ENCODE results near the gene SH3PXD2A. TPM values are rescaled to one million over a fixed set of nuclear protein-coding genes. Genes with fewer than 3 reads are reported as not detected.

The SH3PXD2A gene
- total RNA-seq, 1 experiment from 2014 or later = 4.5 TPM

DNA sequence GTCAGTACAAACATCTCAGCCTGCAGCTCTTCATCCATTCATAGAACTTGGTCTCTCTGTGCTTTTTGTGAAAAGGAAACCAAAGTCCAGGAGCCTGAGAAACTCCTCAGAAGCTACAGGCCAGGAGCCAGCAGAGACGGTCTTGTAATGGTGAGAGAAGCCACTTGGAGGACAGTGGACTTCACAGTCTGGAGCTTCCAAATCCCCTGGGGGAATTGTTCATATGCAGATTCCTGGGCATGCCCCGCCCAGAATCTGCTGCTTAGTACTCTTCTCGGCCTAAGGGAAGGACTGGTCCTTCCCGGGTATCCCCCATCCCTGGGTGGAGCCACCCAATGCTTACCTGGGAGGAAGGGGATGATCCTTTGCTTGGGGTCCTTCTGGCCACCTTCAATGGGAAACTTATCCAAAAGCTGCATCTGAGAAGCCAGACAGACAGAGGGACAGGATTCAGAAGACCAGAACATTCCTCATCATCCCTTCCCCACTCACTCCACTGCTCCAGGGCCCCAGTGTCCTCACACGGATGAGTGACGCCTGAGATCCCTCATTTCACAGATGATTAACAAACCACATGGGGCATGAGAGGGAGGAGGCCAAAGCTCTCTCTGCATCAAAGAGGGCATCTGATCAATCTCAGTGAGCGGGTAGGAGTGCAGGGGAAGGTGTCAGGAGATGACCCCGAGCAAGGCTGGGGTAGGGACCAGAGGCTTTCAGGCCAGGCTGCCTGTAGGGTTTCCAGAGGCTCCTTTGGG, 88.4 kb downstream of the SH3PXD2A start:
- no peaks in the 10 kb centered on the region for H3K79me2 ChIP-seq (ENCODE audit: insufficient read depth, low read length)
- H3T11ph ChIP-seq (ENCODE audit: low read length) = no peak overlapping the region
- no peaks in the 10 kb centered on the region for H3K79me1 ChIP-seq (ENCODE audit: insufficient read depth, low read depth, low read length, poor library complexity, severe bottlenecking)
- H2AFZ ChIP-seq (ENCODE audit: low read length) = no peak overlapping the region
- no peak overlapping the region for H3K4ac ChIP-seq (ENCODE audit: low read depth, low read length)
- no peak overlapping the region for H3K4me3 Mint-ChIP-seq
- no peak overlapping the region for H3K9ac ChIP-seq (ENCODE audit: extremely low read depth, insufficient read length, low read length)
- no peaks in the 10 kb centered on the region for H3K36me3 Mint-ChIP-seq (ENCODE audit: insufficient read depth in 1 of 3, low read depth in 3 of 3)
- no peak overlapping the region for H4K5ac ChIP-seq (ENCODE audit: insufficient read length, low read depth, low read length)
- no peaks in the 10 kb centered on the region for H3K27me3 ChIP-seq (ENCODE audit: insufficient read depth, low read length)
- peaks cover 1% of the 10 kb centered on the region for H3K23me2 ChIP-seq (ENCODE audit: insufficient read length, low read depth, low read length, poor library complexity, severe bottlenecking)
- no peak overlapping the region for H2BK5ac ChIP-seq (ENCODE audit: insufficient read length, low read length)
- no peak overlapping the region for H3K56ac ChIP-seq (ENCODE audit: insufficient read length, low read depth, low read length)
- H2BK12ac ChIP-seq (ENCODE audit: insufficient read length, low read depth, low read length) = no peak overlapping the region
- H2BK20ac ChIP-seq (ENCODE audit: low read depth, low read length, poor library complexity, severe bottlenecking) = no peak overlapping the region
- peaks cover 6% of the 10 kb centered on the region; the same call in 1 of the 2 replicates for H3K27me3 Mint-ChIP-seq (ENCODE audit: low read depth)
- H3K4me2 ChIP-seq (ENCODE audit: insufficient read depth, insufficient read length, low read length) = no peak overlapping the region
- no peak overlapping the region for H3K18ac ChIP-seq (ENCODE audit: insufficient read length, low read depth, low read length)
- no CpG with 5 or more reads among the region's 8 CpGs for WGBS (ENCODE audit: extremely low coverage, insufficient read length, low lambda C conversion rate)
- no peak overlapping the region for H4K91ac ChIP-seq (ENCODE audit: insufficient read length, low read depth, low read length)
- H4K20me1 ChIP-seq (ENCODE audit: control insufficient read depth, insufficient read depth, insufficient read length) = no peaks in the 10 kb centered on the region
- no peak overlapping the region for H3K27ac ChIP-seq (ENCODE audit: insufficient read length, low read depth, low read length)
- no peak overlapping the region for H3K23ac ChIP-seq (ENCODE audit: insufficient read length, low read depth, low read length)
- H2BK120ac ChIP-seq (ENCODE audit: low read depth, low read length, poor library complexity, severe bottlenecking) = no peak overlapping the region
- no peak overlapping the region for H4K8ac ChIP-seq (replicated peaks; ENCODE audit: insufficient read length, low read depth, low read length)
- DNase-seq = no peak
- H3K9me3 ChIP-seq (ENCODE audit: control insufficient read depth, low read depth, low read length) = no peaks in the 10 kb centered on the region
- H3K9me3 Mint-ChIP-seq = no peaks in the 10 kb centered on the region
- H2BK15ac ChIP-seq (ENCODE audit: low read depth, low read length) = no peak overlapping the region
- H3K4me1 Mint-ChIP-seq = peaks cover 52 to 60% of the 10 kb centered on the region in 2 experiments
- TF ChIP-seq, protein P1, sequence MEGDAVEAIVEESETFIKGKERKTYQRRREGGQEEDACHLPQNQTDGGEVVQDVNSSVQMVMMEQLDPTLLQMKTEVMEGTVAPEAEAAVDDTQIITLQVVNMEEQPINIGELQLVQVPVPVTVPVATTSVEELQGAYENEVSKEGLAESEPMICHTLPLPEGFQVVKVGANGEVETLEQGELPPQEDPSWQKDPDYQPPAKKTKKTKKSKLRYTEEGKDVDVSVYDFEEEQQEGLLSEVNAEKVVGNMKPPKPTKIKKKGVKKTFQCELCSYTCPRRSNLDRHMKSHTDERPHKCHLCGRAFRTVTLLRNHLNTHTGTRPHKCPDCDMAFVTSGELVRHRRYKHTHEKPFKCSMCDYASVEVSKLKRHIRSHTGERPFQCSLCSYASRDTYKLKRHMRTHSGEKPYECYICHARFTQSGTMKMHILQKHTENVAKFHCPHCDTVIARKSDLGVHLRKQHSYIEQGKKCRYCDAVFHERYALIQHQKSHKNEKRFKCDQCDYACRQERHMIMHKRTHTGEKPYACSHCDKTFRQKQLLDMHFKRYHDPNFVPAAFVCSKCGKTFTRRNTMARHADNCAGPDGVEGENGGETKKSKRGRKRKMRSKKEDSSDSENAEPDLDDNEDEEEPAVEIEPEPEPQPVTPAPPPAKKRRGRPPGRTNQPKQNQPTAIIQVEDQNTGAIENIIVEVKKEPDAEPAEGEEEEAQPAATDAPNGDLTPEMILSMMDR (conservative IDR thresholded peaks at IDR 0.05) = no peak
- H3K14ac ChIP-seq (ENCODE audit: insufficient read depth, low read length) = no peak overlapping the region; the same call in 1 of the 2 replicates
- H3K27ac Mint-ChIP-seq = no peak overlapping the region
- H2AK5ac ChIP-seq (ENCODE audit: insufficient read length, low read length) = no peak overlapping the region
- H3K4me1 ChIP-seq (ENCODE audit: insufficient read depth, low read length) = peaks cover 8% of the 10 kb centered on the region; the same call in 1 of the 2 replicates

All from H9 (cell line).